22Rv1 (cell line): Measurements from ENCODE around the gene MRPS18A.
A peak's percentile ranks its signal among the peaks of the same experiment; 100 is the strongest.
"Not testable (repeated sequence)": the region's sequence is repeated elsewhere in the genome, so short reads cannot be mapped to it uniquely, and the experiment has no call there.

Source experiments
- H3K27ac ChIP-seq: fragments of 450-650 bp; 2 replicates; pipeline ENCODE4 v1.5.1; 2017
- CTCF ChIP-seq: fragments of 450-650 bp; IDR thresholded peaks from 2 replicates; pipeline ENCODE4 v1.5.1; 2017; ENCODE audit warnings: mild to moderate bottlenecking
- ZFX ChIP-seq: fragments of 450-650 bp; IDR thresholded peaks from 2 replicates; pipeline ENCODE4 v1.6.1; 2017; ENCODE audit warnings: antibody characterized with exemption, borderline replicate concordance

Gene MRPS18A

GRCh38 chr6:43657221-43657802 is 30.3 kb downstream of the MRPS18A start:
- no peak for TF ChIP-seq ZFX
- no peak overlapping the region for H3K27ac ChIP-seq

GRCh38 chr6:43652822-43653221 is 34.8 kb downstream of the MRPS18A start:
- H3K27ac ChIP-seq: not testable (repeated sequence)

GRCh38 chr6:43648248-43648647 is 39.3 kb downstream of the MRPS18A start:
- no peak overlapping the region for H3K27ac ChIP-seq

GRCh38 chr6:43647613-43648012 is 40.0 kb downstream of the MRPS18A start:
- TF ChIP-seq CTCF (no peak), ZFX (no peak)
- no peak overlapping the region for H3K27ac ChIP-seq

More at GRCh38 chr6:43648248-43648647, 39.3 kb downstream of the MRPS18A start:
- TF ChIP-seq ZFX: no peak
- no peak for TF ChIP-seq CTCF

- peak overlapping the region; percentile 44 for H3K27ac ChIP-seq
- TF ChIP-seq CTCF (no peak), ZFX (no peak)
Observed at GRCh38 chr6:43645613-43645964, 42.0 kb downstream of the MRPS18A start.

- no peak for TF ChIP-seq ZFX
- no peak for TF ChIP-seq CTCF
Observed at GRCh38 chr6:43644940-43645612, 42.5 kb downstream of the MRPS18A start, which contains the start of gene RSPH9. Gene RSPH9, plus strand, starts transcription at chr6:43645036. Its CDS starts 63 bp downstream, at chr6:43645099.

GRCh38 chr6:43639984-43640800 is 47.4 kb downstream of the MRPS18A start:
- H3K27ac ChIP-seq: no peak overlapping the region

More at GRCh38 chr6:43644940-43645612, 42.5 kb downstream of the MRPS18A start, which contains the start of gene RSPH9:
- peak within 1 kb of the TSS; percentile 44 for H3K27ac ChIP-seq

More at GRCh38 chr6:43639984-43640800, 47.4 kb downstream of the MRPS18A start:
- TF ChIP-seq ZFX: no peak
- no peak for TF ChIP-seq CTCF
